GM21723 (cell line): Measurements from ENCODE around the gene KIF6.

Experiments
- ATAC-seq: cut with Tn5 transposase; IDR thresholded peaks from one replicate; pipeline ENCODE4 v1.9.1; 2021; ENCODE audit warnings: mild to moderate bottlenecking, moderate library complexity; ENCODE audit not compliant: unreplicated experiment

Gene KIF6, protein sequence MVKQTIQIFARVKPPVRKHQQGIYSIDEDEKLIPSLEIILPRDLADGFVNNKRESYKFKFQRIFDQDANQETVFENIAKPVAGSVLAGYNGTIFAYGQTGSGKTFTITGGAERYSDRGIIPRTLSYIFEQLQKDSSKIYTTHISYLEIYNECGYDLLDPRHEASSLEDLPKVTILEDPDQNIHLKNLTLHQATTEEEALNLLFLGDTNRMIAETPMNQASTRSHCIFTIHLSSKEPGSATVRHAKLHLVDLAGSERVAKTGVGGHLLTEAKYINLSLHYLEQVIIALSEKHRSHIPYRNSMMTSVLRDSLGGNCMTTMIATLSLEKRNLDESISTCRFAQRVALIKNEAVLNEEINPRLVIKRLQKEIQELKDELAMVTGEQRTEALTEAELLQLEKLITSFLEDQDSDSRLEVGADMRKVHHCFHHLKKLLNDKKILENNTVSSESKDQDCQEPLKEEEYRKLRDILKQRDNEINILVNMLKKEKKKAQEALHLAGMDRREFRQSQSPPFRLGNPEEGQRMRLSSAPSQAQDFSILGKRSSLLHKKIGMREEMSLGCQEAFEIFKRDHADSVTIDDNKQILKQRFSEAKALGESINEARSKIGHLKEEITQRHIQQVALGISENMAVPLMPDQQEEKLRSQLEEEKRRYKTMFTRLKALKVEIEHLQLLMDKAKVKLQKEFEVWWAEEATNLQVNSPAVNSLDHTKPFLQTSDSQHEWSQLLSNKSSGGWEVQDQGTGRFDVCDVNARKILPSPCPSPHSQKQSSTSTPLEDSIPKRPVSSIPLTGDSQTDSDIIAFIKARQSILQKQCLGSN

DNA sequence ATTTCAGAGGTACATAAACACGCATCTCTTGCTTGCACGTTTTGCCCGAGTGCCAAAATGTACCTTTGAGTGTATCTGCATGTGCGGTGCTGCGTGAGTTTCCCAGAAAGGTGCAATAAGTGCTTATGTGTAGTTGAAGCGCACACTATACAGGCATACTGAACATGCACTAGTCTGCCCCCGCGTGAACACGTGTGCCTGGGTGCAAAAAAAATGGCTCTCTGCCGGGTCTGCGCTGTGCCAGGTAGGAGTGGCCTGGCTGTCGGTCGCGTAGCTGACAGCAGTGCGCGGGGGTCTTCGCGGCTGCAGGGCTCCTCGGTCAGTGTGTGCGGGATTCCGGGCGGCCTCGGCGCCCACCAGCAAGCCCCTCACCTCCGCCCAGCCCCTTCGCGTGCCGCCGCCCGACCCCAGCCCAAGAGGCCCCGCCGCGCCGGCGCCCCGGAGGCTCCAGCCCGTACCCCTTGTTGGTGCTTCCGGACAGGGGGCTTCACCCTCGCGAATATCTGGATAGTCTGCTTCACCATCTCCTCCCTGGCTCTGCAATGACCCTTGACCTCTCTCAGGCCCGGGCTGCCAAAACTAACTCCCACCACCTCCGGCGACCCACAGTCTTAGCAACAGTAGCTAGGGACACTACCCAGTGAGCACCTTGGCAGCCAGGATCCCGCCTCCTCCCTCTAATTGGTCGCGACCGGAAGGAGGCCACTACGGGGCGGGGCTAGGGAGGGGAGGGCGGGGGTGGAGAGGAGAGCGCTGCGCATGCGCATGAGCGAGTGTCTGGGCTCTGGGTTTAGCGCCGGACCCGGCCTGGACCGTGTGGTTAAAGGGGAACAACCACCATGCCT, at the start of gene KIF6:
TSS of gene KIF6 (minus strand) at position 622 of the 845 bp plus-strand sequence. CDS start at position 524, 98 bp downstream.
- peak; percentile 100 for ATAC-seq

DNA sequence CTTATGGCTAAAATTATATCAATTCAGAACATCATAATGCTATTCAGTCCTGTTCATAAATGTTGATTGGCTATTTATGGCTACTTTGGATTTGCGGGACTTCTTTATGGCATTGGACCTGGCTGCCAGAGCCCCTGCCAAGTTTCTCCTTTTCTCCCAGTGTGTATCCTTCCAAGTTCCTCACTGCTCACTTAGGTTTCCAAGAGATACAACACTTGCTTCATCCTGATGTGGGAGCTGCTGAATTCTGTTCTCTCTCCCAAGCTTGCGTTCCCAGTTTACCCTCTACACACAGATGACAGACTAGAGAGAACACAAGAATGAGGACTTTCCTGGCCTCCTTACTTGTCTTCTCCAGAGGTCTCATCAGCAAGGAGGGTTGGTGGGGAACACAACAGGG, 48.6 kb upstream of the KIF6 start:
- no peak for ATAC-seq

DNA sequence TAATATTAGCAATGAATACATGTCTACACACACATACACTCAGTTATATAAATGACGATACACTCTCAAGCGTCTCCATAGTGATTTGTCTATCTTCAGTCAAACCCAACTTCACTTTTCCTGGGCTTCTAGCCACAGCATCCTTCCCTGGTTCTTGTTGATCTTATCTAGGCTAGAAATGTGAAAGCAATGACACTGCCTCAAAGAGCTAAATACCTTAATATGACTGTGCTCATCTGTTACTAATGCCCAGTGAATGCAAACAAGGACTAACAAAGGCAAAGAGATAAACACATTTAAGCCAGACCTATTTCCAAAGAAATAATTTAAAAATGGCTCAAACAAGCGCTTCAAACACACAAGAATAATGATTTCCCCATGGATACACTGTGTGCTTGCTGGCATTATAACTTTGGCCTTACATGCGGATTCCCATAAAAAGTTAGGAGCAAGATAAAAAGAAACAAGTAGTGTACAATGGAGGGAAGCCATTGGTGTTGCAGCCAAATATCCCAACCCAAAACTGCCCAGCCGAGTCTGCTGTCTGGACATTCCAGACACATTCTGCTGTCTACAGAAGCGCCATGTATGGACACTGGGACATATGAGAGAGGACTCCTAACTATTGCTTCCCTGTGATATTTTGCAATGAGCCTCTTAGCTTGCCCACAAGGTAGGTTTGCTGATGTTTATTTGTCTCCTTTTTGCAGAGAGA, 47.5 kb upstream of the KIF6 start:
- no peak for ATAC-seq

DNA sequence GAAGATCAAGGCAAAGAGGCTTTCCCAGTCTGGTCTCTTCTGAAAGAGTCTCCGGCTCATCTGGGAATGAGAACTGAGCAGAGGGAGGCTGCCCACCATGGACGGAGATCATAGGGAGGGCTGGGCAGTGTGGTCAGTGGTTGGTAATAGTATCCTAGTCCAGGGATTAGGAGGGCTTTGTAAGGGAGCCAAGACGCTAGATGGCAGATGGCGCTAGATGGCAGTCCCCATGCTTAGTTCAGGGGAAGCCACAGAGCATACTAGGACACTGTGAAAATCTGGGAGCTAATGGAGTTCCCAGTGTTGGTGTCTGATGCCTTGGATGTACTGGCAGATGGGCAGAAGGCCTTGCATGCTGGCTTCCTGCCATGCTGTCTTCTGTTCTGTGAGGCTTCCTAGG, 45.2 kb upstream of the KIF6 start:
- no peak for ATAC-seq

DNA sequence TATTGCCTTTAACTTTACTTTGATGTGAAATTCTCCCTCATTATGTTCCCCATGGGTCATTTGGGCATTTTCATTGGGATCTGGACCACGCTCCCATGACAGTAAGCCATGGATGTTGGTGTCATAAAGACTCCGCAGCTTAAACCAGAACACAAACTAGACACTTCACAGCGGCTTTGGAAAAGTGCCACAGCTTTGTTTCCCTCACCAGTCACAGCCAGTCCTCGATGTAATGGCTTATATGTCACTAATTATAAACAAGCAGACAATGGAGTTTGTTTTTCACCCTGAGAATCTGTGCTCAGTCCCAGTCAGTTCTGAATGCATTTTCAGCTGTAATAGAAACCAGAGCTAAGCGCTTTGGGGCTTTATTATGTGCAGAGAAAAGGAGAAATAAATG, 43.8 kb upstream of the KIF6 start:
- no peak for ATAC-seq

DNA sequence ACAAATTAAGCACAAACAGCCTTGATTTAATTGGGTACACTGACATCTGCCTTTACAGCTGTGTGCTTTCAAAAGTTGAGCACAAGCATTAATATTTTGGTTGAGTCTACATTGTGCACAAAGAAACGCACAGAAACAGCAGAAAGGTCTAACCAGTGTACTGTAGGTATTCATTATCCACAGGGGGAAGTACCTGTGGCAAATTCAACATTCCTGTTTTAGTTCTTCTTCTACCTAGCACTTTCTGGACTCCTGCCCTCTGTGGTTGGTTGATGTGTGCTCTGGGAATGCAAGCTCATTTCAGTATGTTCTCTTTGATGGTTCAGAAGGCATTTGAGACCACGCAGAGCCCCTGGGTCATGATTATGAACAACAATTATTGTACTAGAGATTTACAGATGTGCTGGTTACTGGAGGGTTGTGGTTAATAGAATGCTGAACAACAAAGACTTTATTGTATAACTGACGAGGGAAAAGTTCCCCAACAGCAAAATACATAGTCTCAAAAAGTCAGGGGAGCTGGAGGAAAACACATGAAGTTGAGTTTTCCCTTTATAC, 40.4 kb upstream of the KIF6 start:
- ATAC-seq = no peak

DNA sequence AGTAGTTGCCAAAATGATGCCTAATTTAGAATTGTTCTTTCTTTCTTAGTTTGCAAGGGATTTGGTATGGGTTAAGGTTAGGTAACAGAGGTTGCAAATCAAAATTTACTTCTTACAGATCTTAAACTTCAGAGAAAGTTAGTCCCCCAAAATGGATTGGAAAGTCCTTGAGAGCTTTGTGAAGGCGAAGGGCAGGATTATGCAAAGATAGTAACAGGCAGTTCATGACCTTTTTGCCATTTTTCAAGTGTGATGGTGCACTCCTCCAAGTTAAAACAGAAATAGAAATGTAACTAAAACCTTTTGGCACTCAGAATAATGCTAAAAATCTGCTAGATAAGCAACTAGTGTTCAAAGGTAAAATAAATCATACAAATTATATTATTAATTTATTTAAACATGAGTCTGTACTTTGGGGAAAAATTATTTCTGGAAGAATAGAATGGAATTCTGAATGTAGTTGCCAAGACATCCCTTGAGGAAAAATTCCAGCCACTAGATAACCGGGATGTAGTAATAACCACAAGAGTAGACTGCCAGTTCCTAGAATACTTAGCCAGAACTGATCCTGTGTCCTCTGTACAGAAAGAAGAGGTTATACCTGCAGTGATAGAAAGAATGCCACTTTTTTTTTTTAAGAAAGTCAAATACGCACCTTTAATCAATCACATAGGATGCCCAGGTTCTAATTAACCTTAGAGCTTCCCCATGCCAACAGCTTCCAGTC, 35.2 kb upstream of the KIF6 start:
- no peak for ATAC-seq

DNA sequence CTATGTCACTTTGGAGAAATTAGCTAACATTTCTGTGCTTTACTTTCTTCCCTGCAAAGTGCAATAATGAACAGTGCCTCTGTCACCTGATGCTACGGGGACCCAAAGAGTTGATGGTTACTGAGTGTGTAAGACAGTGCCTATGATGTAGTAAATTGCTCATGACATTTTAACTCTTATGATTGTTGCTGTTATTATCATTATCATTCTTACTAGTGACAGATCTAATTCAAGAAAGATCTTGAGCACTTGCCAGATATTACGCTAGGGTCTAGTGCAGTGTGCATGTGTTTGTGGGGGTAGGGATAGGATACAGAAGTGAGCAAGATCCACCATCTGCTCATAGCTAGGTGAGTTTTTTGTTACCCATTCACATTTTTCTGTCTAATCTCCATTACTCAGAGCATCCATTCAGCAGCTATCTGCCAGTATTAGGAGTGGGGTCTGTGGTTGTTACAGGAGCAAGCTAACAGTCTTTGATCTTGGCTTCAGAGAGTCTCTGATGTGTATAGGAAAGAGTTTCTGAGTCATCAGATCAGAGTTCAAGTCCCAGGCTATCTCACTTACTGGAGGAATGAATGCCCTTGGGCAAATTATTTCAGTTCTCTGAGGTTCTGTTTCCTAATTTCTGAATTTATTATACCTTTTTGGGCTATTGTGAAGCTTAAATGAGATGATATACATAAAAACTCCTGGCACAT, 33.8 kb upstream of the KIF6 start:
- no peak for ATAC-seq

DNA sequence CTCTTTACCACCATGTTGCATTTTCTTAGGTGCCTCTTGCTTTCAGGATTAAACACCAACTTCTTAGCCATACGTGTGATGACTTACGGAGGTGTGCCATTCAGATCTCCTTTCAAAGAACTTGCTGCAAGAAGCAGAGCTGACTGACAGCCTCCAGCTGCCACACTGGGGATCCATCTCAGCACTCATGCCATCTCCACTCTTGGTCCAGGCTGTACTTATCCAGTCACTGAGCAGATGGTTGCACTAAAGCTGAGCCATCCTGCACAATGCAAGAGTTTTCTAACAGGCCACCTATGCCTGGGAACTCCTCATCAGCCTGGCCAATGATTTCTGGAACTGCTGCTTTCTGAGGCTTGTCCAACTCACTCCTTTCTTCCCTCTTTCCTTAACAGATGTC, 31.4 kb upstream of the KIF6 start:
- no peak for ATAC-seq

DNA sequence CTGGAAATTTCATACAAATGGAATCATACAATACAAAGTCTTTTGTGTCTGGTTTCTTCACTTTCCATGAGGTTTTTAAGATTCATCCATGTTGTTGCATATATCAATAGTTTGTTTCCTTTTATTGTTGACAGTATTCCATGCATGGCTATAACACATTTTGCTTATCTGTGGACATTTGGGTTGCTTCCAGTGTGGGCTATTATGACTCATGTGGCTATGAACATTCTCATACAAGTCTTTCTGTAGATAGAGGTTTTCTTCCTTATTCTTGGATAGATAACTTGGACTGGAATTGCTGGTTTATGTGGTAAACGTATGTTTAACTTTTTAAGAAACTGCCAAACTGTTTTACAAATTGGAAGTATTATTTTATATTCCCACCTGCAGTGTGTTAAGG, 30.0 kb upstream of the KIF6 start:
- ATAC-seq = no peak

DNA sequence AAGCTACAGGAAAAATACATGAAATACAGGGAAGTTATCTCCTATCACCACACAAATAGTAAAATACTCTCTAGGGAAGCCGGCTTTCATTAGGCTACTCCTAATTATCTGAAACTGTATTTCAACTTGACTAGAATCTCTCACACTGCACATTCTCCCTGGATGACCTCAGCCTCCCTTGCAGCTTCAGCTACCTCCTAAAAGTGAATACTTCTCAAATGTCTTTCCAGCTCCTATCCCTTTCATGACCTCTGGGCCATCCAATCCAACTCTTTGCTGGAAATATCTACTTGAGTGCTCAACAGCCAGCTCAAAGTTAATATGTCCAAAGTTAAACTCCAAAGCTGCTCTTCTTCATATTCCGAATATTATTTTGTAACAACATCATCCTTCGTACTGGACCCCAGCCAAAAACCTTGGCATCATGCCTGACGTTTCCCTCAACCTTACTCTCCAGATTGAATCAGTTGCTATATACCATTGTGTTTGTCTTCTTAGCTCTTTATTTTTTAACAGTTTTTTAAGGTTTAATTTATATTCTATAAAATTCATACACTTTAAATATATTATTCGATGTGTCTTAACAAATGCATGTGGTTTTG, 29.4 kb upstream of the KIF6 start:
- ATAC-seq = no peak

DNA sequence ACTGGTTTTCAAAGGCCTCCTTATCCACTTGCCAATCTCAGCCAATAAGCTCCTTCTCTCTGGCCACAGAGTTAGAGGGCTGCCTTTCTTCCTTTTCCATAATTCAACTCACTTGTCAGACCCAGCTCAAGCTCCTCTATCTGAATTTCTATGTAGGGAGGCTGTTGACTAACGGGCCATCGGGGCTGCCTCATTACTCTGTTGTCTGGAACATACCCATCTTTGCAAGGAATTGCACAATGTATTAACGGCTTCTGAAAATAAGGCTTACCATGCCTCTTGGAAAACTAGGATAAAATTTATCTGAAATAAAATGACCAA, 28.5 kb upstream of the KIF6 start:
- no peak for ATAC-seq

DNA sequence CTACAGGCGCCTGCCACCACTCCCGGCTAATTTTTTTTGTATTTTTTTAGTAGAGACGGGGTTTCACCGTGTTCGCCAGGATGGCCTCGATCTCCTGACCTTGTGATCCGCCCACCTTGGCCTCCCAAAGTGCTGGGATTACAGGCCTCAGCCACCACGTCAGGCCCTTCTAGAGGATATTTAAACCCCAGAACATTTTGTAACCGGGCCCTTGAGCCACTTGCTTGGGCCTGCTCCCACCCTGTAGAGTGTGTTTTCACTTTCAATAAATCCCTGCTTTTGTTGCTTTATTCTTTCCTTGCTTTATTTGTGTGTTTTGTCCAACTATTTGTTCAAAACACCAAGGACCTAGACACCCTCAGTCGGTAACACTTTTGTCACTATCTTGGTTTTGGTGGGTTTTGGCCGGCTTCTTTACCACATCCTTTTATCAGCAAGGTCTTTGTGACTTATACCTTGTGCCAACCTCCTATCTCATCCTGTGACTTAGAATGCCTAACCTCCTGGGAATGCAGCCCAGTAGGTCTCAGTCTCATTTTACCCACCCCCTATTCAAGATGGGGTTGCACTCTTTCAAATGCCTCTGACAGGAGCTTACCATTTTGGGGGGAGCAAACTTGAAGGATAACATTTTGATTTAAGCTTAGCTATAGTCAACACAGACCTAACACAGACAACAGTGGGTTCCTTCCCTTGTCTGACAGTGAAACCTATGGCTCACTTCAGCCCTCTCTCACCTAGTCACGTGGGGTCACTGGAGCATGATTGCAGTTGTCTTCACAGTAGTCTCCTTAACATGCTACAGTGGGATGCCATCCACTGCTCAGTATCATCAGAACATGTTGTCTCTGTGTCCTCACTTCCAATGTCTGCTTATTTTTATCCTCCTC, 27.9 kb upstream of the KIF6 start:
- ATAC-seq = no peak

DNA sequence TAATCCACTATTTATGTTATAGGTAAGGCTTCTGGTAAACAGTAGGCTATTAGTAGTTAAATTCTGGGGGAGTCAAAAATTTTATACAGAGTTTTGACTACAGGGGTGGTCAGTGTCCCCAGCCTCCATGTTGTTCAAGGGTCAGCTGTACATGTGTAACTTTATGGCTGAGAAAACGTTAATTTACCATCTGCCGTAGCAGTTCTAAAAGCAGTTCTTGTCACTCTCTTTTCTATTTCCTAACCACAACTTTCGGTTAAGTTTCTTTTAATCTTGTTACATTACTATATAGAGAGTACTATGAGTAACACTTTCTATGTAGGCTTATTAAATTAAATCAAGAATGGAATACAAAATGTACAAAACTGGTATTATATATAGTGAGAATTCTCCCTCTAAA, 21.6 kb upstream of the KIF6 start:
- no peak for ATAC-seq

DNA sequence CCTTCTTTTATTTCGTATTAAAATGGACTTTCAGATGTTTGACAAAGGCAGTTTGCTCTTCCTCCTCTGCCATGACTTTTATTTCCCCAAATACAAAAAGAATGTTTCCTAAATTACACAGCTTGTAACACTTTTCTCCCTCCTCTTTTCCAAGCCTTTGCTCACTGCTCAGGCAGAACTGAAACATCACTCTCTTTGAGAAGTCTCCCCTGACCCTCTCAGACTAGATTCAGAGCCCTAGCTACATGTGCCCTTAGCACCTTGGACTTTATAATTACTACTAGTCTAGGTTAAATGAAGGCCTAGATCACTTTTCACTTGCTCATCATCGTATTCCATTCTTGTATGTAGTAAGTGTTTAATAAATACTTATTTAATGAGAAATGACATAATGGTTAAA, 8.5 kb upstream of the KIF6 start:
- ATAC-seq = no peak

DNA sequence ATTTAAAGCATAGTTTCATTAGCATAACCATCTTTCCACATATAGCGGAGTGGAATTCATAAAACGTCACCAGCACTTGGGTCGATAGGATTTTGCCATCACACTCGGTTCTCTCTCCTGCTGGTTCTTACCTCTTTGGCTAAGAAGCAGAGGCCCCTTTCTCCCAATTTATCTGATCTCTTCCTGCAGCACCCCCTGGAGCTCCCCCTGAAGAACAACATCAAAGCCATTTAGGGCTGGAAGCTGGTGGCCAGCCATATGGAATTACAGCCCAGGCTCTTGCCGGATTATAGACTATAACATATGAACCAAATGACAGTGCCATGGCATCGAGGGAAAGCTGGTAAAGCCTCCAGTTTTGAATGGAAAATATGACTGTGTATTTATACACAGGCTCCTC, 6.4 kb upstream of the KIF6 start:
- ATAC-seq = no peak

DNA sequence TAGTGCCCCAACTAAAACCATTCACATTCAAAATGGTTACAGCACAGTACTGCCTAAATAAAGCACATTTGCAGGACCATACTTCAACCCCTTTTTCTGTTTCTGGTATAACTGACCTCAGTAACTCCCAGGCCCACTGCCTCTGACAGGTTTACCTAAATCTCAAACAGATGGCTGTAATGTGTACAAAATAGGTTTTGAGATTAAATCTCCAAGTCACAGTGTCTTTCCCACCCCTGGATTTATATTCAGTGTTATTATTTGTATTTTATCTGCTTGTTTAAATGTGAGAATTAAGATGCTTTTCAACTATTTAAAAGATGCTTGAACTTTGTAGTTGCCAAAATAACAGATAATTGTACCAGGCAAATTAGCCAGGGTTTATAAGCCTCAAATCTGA, 4.7 kb upstream of the KIF6 start:
- no peak for ATAC-seq

DNA sequence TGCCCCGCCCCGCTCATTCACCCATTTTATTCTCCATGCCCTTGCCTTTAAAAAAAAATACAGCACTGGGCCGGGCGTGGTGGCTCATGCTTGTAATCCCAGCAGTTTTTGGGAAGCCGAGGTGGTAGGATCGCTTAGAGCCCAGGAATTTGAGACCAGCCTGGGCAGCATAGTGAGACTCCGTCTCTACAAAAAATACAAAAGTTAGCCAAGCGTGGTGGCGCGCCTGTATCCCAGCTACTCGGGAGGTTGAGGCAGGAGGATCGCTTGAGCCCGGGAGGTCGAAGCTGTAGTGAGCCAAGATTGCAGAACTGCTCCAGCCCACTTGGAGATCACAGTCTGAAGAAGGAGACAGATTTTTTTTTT, 407 bp upstream of the KIF6 start:
- ATAC-seq = no peak
